HG03460 (cell line): ENCODE data around the gene SMAP2.
"Not testable (repeated sequence)": the region's sequence is repeated elsewhere in the genome, so short reads cannot be mapped to it uniquely, and the experiment has no call there.

ENCODE experiments used
- ATAC-seq: cut with Tn5 transposase; IDR thresholded peaks from one replicate; pipeline ENCODE4 v1.9.1; 2021; ENCODE audit not compliant: unreplicated experiment

Gene SMAP2

DNA sequence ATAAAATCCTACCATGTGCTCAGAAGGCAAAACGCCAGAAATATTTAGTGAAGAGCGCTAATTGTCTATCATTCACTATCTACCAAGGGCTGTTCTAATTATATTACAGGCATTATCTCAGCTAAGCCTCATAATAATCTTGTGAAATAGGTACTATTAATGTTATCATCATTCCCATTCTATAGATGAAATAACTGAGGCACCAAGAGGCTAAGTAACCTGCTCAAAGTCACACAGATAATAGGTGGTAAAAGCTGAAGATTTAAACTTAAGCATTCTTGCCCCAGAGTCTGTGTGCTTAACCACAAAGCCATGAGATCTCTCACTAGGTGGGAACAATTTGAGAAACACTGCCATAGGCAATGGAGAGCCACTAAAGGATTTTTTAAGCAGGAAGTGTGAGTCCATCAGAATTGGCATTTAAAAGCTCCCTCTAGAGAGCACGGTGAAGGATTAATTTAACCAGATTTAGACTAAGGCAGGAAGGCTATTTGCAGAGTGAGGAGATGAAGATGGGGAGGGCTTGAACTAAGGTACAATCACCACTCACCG, 1.7 kb upstream of the SMAP2 start:
- ATAC-seq = no peak

DNA sequence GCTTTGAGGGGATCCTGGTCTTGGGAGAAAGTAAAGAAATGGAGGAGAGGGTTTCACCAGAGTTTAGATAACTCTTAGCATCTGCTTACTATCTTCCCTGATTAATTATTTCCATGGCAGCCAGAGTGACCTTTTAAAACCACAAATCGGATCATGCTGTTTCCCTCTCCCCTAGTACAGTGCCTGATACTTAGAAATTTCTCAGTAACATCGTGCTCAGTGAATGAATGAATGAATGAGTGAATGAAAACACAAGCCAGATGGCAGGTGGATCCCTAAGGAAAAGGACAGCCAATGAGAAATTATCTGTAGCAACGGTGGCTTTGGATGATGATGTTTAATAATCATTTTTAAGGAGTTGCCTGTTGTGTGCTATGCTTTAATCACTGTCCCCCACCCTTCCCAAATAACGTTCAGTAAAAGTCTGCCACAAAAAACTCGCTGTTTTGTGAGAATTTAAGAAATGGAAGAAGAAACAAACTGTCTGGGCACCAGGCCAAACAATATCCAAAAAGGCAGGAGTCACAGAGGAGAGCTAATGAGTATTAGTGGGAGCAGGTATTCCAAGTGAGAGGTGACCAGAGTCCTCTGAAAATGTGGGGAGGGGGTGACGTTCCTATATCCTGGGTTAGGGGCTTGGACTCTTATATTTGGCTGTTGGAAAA, 737 bp upstream of the SMAP2 start:
- ATAC-seq = no peak

DNA sequence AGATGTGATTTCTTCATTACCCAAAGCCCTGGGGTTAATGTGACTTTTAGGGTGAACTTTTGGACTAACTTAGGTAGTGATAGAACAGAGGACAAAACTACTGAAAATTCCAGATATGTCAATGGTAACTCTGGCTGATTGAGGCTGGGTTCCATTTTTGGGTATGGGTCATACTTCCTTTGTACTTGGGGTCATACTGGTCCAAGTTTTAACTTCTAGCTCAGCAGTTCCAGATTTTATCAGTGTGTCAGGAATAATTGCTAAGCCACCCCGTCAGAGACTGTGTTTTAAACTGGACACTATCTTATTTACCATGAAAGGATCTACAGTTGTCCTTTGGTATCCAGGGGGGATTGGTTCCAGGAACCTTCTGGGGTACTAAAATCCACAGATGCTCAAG, 4.0 kb downstream of the SMAP2 start:
- ATAC-seq = no peak

DNA sequence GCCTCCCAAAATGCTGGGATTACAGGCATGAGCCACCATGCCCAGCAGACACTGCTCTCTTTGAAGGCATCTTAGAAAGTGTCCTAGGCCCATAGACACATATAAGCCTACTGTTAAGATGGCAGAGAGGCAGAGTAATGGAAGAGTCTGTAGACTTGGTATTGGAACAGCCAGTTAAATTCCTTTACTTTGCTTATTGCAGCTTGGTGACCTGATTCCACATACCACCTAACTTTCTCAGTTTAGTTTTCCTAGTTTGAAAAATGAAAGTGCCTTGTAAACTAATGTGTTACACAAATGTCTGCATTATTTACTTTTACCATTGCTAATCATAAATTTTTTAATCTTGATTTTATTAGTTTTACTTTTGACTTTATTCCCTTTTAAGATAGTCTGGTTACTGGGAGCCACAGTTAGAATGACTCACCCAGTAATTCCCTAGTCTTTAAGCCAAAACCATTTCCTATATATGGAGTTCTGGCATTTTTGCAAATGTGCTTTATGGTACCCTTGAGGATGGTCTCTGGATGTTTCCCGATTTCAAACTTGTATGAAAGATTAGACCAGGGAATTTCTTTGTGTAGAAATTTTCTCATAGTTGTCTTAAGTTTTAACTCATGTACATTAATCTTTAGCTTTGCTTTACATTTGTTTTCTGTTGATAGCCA, 6.4 kb downstream of the SMAP2 start:
- ATAC-seq = no peak

DNA sequence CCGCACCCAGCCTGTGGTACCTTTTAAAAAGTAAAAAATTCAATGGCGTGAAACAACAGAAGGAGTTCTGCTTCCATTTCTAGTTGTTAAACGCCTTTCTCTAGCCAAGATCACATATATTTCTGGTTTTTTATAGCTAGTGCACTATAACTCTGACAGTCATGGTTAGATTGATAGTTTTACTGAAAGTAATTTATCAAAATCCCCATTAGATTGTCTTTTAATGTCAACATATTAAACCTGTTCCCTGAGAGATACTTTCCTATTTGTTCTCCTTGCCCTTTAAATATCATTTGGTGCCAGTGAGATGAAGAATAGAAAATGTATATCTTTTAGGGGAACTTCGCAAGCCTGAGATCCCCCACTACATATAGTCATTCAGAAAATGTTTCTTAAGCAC, 7.3 kb downstream of the SMAP2 start:
- no peak for ATAC-seq

DNA sequence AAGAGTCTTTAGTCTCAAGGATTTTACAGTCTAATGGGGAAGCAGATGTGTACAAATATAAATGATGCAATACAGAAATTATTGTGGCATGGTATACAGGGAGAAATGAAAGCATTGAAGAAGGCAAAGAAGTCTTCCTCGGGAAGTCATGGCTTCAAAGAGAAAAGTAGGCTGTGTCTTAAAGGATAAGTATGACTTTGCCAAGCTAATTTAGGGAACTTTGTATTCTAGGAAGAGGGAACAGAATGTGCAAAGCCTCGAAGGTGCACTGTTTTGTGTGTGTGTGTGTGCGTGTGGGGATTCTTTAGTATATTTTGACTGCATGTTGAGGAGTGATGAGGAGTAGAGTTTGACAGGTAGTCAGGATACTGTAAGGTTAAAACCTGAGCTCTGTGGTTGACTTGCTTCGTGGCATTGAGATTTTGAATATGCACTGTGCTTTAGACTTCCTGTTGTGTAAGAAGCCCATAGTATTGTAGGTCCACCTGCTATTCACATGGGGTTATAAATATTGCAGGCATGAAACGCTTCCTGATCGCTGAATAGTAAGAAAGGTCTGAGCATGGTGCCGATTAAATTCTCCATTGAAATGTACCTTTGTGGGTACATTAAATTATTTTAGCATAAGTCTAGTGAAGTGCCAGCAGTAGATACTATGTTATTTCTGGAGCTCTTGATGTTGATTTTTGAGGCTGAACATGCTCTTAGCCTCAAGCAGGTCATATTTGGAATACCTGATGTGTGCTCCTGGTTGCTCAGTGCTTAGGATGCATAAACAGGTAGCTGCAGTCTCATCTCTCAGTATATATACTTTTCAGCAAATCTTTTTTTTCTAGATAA, 8.0 kb downstream of the SMAP2 start:
- peak; percentile 37 for ATAC-seq

DNA sequence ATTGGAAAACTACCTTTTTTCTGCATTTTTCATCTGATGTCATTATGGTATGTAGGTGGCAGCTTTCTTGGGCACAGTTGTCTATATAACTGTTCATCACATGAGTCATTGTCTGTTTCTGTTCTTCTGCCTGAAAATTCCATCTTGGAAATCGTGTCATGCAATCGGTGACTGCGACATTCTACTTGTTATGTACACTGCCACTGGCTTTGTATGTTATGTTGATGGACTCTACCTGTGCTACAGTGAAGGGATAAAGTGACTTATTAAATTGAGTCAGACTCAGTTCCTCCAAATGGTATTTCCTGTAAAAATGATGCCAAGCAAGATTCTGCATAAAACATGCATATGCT, 8.6 kb downstream of the SMAP2 start:
- no peak for ATAC-seq

DNA sequence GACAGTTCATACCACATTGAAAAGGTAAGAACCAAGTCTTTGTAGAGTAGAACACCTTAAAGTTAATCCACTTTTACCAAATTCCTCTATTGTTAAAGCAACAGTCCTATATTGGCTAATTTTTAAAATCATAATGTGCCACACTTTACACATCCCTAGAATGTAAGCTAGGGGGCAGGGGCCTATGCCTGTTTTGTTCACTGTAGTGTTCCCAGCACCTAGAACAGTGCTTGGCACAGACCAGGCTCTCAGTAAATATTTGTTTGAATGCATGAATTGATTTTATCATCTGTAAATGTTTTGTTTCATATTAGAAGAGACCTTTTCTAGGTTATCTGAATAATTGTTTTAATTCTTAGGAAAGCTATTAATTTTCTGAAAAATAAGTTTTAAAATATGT, 9.1 kb downstream of the SMAP2 start:
- ATAC-seq = no peak

DNA sequence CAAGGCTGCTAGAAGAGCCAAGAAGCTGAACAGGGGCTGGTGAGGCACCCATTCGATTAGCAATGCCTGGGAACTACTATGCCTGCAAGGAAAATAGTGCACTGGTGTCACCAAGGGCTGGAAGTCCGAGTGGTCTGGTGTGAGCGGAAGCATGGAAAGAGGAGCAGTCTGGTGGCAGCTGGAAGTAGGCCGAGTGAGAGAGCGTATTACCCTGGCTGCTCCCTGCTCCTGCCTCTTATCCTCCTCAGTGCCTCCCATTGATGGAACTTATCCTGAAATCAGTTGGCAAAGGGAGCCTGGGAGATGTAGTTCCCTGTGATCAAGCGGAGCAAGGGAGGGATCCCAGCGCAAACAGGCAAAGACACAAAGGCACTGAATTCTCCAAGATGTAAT, 9.6 kb downstream of the SMAP2 start:
- no peak for ATAC-seq

DNA sequence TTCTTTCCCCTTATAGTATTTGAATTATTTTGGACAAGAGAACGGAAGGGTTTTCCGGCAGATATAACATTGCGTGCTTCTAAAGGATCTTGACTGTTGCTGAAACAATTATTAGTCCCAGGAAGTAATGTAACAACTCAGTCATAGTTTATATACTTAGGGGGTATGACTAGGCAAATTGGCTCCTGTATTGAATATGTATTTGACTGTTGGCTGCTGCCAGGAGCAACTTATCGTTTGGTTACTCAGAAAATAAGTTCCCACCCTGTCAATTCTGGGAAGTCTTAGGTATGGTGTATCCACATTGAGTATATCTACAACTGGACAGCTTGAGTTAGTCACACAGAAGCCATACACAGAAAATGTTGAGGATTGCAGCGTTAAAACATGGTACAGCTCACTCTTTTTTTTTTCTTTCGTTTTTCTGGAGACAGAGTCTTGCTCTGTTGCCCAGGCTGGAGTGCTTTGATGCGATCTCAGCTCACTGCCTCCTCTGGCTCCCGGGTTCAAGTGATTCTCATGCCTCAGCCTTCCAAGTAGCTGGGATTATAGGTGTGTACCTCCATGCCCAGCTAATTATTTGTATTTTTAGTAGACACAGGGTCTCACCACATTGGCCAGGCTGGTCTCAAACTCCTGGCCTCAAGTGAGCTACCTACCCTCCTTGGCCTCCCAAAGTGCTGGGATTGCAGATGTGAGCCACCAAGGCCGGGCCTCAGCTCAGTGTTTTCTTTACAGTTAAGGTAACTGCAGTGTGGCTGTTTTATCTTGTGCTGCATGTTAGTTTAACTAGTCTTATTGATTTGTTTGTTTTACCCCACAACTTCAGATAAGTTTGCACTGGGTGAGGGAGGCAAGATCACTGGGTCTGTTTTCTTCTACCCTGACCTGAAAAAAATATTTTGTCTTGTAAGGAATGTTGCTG, 10.2 kb downstream of the SMAP2 start:
- ATAC-seq = no peak

DNA sequence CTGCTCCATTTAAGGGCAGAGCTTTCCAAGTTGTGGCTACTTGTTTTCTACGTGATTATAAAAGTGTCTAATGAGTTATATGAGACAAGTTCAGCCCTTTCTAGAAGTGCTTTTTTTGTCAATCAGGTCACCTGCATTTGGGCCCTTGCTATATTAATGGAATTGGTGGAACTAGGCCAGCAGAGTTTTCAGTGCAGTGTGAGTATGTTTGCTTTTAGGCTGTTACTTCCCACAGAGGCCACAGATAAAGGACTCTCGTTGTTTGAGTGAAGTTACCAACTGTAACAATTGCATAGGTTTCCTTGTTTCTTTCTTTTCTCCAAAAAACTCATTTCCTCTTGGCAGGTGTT, 10.9 kb downstream of the SMAP2 start:
- no peak for ATAC-seq

DNA sequence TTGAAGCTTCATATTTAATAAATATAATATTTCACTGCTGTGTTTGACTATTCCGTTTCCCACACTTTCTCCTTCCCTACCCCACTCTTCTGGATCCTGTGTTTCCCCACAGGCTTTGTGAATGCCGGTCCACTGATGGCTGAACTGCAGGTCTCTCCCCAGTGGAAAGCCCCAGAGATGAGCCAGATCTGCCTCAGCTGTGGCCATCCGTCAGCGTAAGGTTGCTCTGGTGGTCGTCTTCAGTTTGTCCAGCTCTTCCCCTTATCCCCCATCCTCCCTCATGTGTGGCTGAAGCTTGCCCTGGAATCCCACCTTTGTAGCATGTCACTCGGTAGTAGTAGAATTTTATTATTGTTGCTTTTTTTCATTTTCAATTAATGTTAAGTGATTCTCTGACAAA, 11.4 kb downstream of the SMAP2 start:
- no peak for ATAC-seq

DNA sequence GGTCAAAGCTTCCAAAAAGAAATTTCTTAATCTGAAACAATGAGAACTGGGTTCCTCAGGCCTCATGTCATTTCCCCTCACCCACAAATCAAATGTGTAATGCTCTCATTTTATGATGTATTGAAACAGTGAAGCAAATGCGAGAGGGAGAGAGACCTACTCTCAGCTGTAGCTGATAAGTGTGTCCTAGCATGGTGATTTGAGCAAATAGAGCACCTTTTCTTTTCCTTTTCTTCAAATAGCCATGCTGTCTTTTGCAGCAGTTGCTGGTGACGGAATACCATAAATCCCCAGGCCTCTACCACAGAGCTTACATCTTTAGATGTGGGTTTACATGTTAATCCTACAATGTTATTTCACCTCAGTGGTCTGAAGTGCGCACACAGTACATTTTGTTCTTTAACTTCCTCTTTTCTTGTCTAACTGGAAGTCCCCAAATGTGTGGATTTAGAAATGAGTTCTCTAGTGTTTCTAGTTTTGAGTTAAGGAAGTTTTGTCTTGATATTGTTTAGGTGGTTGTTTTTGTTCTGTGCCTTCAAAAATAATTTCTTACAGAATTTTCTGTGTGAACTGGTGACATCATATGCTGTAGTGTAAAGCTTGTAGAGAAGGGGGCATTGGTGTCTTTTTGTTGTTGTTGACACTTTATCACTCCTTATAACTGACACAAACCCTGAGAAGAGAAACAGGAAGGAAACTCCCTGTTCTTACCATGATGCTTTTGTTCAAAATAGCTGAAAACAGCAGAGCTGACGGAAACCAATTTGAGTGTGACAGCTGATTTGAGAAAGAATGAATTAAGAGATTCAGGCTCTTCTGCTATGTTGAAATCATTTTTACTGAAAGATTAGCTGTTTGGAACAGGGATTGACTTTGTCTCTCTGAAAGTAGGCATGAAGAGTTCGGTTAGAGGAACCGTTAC, 12.2 kb downstream of the SMAP2 start:
- peak; percentile 50 for ATAC-seq

DNA sequence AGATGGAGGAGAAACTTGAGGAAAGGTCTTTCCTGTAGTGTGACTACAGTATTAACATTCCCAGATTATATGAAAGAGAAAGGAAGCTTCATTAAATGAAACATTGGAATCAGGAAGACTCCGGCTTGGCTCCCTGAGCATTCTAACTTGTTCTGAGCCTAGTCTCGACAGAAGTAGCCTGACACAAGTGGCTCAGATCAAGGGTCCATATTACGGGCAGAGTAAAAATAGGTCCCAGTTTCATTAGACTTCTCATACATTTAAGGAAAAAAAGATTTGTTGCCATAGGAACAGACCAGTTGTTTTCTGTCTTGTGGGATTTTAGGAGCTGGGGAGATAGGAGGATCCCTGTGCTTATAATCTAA, 12.8 kb downstream of the SMAP2 start:
- no peak for ATAC-seq

DNA sequence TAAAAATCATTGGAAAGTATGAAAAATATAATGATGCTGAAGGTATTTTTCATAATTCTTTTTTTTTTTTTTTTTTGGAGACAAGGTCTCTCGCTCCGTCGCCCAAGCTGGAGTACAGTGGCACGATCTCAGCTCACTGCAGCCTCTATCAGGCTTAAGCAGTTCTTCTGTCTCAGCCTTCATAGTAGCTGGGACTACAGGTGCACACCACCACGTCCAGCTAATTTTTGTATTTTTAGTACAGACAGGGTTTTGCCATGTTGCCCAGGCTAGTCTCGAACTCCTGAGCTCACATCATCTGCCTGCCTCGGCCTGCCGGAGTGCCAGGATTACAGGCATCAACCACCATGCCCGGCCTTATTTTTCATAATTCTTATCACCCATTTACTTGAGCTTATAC, 13.3 kb downstream of the SMAP2 start:
- ATAC-seq = no peak

DNA sequence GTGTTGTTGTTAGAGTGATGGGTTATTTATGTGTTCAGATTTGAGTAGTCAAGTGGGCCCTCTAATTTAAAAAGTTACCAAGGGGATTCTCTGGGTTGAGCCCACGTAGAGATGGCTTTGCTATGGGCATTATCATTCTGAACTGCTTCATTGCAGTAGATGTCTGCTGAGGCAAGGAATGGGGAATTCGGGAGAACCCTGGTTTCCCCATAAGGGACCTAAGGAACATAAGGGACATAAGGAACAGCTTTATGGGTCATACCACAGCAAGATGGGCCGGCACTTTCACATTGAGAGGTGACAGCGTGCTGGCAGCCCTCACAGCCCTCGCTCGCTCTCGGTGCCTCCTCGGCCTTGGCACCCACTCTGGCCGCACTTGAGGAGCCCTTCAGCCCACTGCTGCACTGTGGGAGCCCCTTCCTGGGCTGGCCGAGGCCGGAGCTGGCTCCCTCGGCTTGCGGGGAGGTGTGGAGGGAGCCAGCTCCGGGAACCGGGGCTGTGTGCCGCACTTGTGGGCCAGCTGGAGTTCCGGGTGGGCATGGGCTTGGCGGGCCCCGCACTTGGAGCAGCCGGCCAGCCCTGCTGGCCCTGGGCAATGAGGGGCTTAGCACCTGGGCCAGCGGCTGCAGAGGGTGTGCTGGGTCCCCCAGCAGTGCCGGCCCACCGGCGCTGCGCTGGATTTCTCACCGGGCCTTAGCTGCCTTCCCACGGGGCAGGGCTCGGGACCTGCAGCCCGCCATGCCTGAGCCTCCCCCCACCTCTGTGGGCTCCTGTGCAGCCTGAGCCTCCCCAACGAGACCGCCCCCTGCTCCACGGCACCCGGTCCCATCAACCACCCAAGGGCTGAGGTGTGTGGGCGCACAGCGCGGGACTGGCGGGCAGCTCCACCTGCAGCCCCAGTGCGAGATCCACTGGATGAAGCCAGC, 14.1 kb downstream of the SMAP2 start:
- not testable (repeated sequence) for ATAC-seq

DNA sequence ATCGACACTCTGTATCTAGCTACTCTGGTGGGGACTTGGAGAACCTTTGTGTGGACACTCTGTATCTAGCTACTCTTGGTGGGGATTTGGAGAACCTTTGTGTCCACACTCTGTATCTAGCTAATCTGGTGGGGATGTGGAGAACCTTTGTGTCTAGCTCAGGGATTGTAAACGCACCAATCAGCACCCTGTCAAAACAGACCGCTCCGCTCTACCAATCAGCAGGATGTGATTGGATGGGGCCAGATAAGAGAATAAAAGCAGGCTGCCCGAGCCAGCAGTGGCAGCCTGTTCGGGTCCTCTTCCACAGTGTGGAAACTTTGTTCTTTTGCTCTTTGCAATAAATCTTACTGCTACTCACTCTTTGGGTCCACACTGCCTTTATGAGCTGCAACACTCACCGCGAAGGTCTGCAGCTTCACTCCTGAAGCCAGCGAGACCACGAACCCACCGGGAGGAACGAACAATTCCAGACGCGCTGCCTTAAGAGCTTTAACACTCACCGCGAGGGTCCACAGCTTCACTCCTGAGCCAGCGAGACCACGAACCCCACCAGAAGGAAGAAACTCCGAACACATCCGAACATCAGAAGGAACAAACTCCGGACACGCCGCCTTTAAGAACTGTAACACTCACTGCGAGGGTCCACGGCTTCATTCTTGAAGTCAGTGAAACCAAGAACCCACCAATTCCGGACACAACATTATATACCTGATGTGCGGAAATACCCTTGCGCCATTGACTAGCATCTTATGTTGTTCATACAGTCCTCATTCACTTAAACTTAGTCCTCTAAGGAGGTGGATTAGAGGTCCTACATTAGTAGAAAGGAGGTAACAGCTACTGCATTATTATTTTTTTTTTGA, 15.2 kb downstream of the SMAP2 start:
- ATAC-seq = not testable (repeated sequence)

DNA sequence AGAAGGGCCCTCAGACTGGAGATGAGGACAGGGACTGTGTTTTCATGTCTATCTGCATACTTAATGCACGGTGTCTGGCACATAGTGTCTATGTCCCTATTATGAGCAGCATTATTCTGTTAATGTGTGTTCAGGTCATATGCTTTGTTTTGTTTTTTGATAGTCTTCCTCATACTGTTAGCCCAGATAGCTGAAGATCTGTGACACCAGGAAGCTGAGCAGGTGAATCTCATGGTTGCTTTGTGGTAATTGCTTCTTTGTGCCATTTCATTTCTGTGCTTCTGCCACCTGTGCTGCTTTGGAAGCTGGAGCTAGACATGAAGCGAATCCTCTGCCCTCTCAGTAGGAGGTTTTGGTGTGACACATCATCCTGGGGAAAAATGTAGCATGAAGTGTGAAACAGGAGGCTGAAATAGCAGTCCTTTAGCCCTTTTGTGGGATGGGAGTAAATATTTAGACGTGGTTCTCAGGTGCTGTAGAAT, 15.8 kb downstream of the SMAP2 start:
- no peak for ATAC-seq
